ENCODE data around the gene PPP1R18. TPM values are rescaled to one million over a fixed set of nuclear protein-coding genes. Genes with fewer than 3 reads are reported as not detected.

Gene PPP1R18
- total and polyA plus RNA-seq, 9 of the 15 experiments (the other 6 are each of a cell fraction or from before 2014, with no cell fraction given), result 12.0 to 99.2 (median 42.6) TPM

DNA sequence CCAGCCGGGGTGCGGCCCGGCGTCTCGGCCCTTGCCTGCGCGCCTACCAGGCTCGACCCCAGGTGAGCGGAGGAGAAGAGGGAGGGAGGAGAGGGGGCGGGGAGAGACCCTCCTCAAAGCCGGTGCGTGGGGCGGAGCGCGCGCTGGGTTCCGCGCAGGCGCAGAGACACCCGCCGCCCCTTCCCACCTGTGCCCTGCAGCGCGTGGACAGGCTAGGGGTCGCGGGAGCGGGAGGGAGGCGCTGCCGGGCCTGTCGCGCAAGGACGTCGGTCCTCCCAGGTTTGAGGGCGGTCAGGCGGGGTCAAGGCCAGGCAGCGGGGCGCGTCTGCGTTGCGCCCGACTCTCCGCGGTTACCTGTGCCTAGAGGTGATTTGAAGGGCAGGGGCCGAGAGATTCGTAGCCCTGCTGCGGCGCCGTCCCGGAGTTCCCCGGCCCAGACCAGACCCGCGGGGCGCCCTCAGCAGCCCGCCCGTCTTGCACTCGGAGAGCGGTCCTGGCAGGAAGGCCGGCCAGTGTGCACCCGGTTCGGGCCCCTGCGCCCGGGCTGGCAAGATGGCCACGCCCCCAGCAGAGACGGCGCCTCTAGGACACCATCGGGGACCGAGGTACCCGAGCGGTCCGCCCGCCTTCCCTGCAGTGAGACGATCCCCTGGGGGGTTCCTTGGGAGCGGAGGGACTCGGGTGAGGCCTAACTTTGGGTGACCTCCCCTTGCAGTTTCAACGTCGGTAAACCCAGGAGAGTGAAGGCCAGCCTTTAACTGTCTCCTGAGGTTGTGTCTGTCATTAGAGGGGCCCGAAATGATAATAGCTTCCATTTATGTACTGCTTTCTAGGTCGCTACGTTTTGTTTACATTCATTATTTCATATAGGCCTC is 39.0 kb downstream of the PPP1R18 start (continued):
- TF ChIP-seq ZBTB40 (IDR thresholded peaks at IDR 0.05) (no peak), ZBTB40 (CRISPR knock-in tag; IDR thresholded peaks at IDR 0.05) (no peak), PYGO2 (tag; IDR thresholded peaks at IDR 0.05) (no peak), ZEB2 (IDR thresholded peaks at IDR 0.05) (peak; percentile 80), YBX1 (IDR thresholded peaks at IDR 0.05) (no peak), PREB (CRISPR knock-in tag; IDR thresholded peaks at IDR 0.05) (0 out of 2 replicates have a peak, but pooled peaks have one; percentile 32)
